Neuronal stem cell (in vitro differentiated cells): ENCODE results near the gene S100A11.

ENCODE experiments used
- DNase-seq: peaks from one replicate; pipeline ENCODE4 v3.0.0-alpha.2; 2013; ENCODE audit warnings: low spot score
- H2AFZ ChIP-seq: one replicate; pipeline ENCODE4 v1.6.1; 2013; ENCODE audit warnings: mild to moderate bottlenecking, low read length, inconsistent platforms
- H2AK5ac ChIP-seq: 2 replicates; pipeline ENCODE4 v1.6.1; 2013; ENCODE audit warnings: low read depth, mild to moderate bottlenecking, inconsistent platforms, low read length, moderate library complexity, mixed read lengths
- H2BK120ac ChIP-seq: 2 replicates; pipeline ENCODE4 v1.6.1; 2013; ENCODE audit warnings: low read depth, mild to moderate bottlenecking, inconsistent platforms, low read length, moderate library complexity, mixed read lengths
- H2BK12ac ChIP-seq: one replicate; pipeline ENCODE4 v1.6.1; 2013; ENCODE audit warnings: low read length, inconsistent platforms
- H2BK15ac ChIP-seq: 2 replicates; pipeline ENCODE4 v1.6.1; 2013; ENCODE audit warnings: mild to moderate bottlenecking, low read length, inconsistent platforms, mixed read lengths
- H2BK5ac ChIP-seq: one replicate; pipeline ENCODE4 v1.6.1; 2013; ENCODE audit warnings: inconsistent platforms, mild to moderate bottlenecking, low read length, moderate library complexity
- H3K14ac ChIP-seq: one replicate; pipeline ENCODE4 v1.6.1; 2013; ENCODE audit warnings: low read length, inconsistent platforms
- H3K18ac ChIP-seq: 2 replicates; pipeline ENCODE4 v1.6.1; 2013; ENCODE audit warnings: low read length, inconsistent platforms
- H3K23ac ChIP-seq: 2 replicates; pipeline ENCODE4 v1.6.1; 2013; ENCODE audit warnings: low read depth, mild to moderate bottlenecking, mixed read lengths, low read length, inconsistent platforms; ENCODE audit not compliant: poor library complexity
- H3K27ac ChIP-seq: replicated peaks from 3 replicates; pipeline ENCODE4 v1.5.1; 2013; ENCODE audit warnings: low read length, inconsistent platforms
- H3K27me3 ChIP-seq, 3 experiments: 2 replicates each; pipeline ENCODE4 v1.6.1; 2013; ENCODE audit warnings: low read length in 3 of 3, mild to moderate bottlenecking in 2 of 3, inconsistent platforms in 1 of 3, low read depth in 1 of 3, mixed read lengths in 1 of 3, moderate library complexity in 1 of 3; ENCODE audit not compliant: control insufficient read depth in 3 of 3, insufficient read depth in 3 of 3
- H3K36me3 ChIP-seq, 2 donors: replicated peaks in 1 of 2; 2 replicates each; pipeline ENCODE4 v1.6.1; 2013; ENCODE audit warnings: low read length in 2 of 2; ENCODE audit not compliant: control insufficient read depth in 2 of 2, insufficient read depth in 2 of 2
- H3K4ac ChIP-seq: 2 replicates; pipeline ENCODE4 v1.6.1; 2013; ENCODE audit warnings: inconsistent platforms, mild to moderate bottlenecking, low read length, moderate library complexity
- H3K4me1 ChIP-seq, 2 donors: 1 replicate in 1 of 2; 2 replicates in 1 of 2; pipeline ENCODE4 v1.6.1; 2013; ENCODE audit warnings: low read length in 2 of 2, low read depth in 1 of 2; ENCODE audit not compliant: control insufficient read depth in 2 of 2, insufficient read depth in 1 of 2
- H3K4me2 ChIP-seq: one replicate; pipeline ENCODE4 v1.6.1; 2013; ENCODE audit warnings: mild to moderate bottlenecking, low read length, inconsistent platforms; ENCODE audit not compliant: insufficient read depth, poor library complexity, severe bottlenecking
- H3K4me3 ChIP-seq, 2 donors: 2 replicates each; pipeline ENCODE4 v1.5.1; 2013; ENCODE audit warnings: low read length in 2 of 2, mild to moderate bottlenecking in 2 of 2, inconsistent platforms in 1 of 2, moderate library complexity in 1 of 2
- H3K79me1 ChIP-seq: one replicate; pipeline ENCODE4 v1.6.1; 2013; ENCODE audit warnings: low read depth, mild to moderate bottlenecking, inconsistent platforms, low read length, moderate library complexity
- H3K9ac ChIP-seq: one replicate; pipeline ENCODE4 v1.6.1; 2013; ENCODE audit warnings: mild to moderate bottlenecking, low read depth, low read length, inconsistent platforms; ENCODE audit not compliant: poor library complexity
- H3K9me3 ChIP-seq, 2 donors: replicated peaks in 1 of 2; 2 replicates each; pipeline versions ENCODE3 to v1.6.1; 2013; ENCODE audit warnings: low read length in 2 of 2, mild to moderate bottlenecking in 2 of 2, inconsistent platforms in 1 of 2, low read depth in 1 of 2, mixed read lengths in 1 of 2, moderate library complexity in 1 of 2; ENCODE audit not compliant: control insufficient read depth in 2 of 2, insufficient read depth in 1 of 2
- H4K8ac ChIP-seq: one replicate; pipeline ENCODE4 v1.6.1; 2013; ENCODE audit warnings: low read depth, mild to moderate bottlenecking, inconsistent platforms, low read length, moderate library complexity
- H4K91ac ChIP-seq: one replicate; pipeline ENCODE4 v1.6.1; 2013; ENCODE audit warnings: low read length, low read depth, mild to moderate bottlenecking, inconsistent platforms; ENCODE audit not compliant: poor library complexity
- WGBS, 2 donors: extraction: QIAGEN DNeasy Blood & Tissue Kit; methylation state at CpG; one replicate each; pipeline ENCODE4 v1.1.7; 2013; ENCODE audit warnings: missing lambda C conversion rate in 2 of 2, mixed read lengths in 1 of 2; ENCODE audit not compliant: insufficient read length in 2 of 2, insufficient replicate concordance in 1 of 2; ENCODE audit errors: extremely low coverage in 2 of 2; 5-methylcytosine and 5-hydroxymethylcytosine counted together

S100A11 gene

GRCh38 chr1:152042030-152042429 lies 5.2 kb upstream of the S100A11 start:
- no peak overlapping the region for H4K8ac ChIP-seq
- H2AK5ac ChIP-seq, result no peak overlapping the region
- H2AFZ ChIP-seq, result no peak overlapping the region
- no peak overlapping the region for H3K27ac ChIP-seq
- peaks cover 0 to 45% (median 0%) of the 10 kb centered on the region in 3 experiments for H3K27me3 ChIP-seq
- H2BK5ac ChIP-seq, result no peak overlapping the region
- no peak overlapping the region for H2BK15ac ChIP-seq
- H3K4ac ChIP-seq, result no peak overlapping the region
- H2BK12ac ChIP-seq, result no peak overlapping the region
- H3K23ac ChIP-seq, result no peak overlapping the region
- H3K79me1 ChIP-seq, result no peaks in the 10 kb centered on the region
- no peak overlapping the region for H3K18ac ChIP-seq
- H3K4me2 ChIP-seq, result no peak overlapping the region
- H3K9me3 ChIP-seq, result no peaks in the 10 kb centered on the region
- H3K4me1 ChIP-seq, result no peaks in the 10 kb centered on the region
- H2BK120ac ChIP-seq, result no peak overlapping the region
- no peak overlapping the region for H3K9ac ChIP-seq
- H3K14ac ChIP-seq, result no peak overlapping the region
- no peak for DNase-seq
- H3K36me3 ChIP-seq, result no peaks in the 10 kb centered on the region
- no CpG with 5 or more reads among the region's 1 CpG for WGBS, 2 donors
- no peak overlapping the region for H4K91ac ChIP-seq
- no peak overlapping the region for H3K4me3 ChIP-seq

DNA sequence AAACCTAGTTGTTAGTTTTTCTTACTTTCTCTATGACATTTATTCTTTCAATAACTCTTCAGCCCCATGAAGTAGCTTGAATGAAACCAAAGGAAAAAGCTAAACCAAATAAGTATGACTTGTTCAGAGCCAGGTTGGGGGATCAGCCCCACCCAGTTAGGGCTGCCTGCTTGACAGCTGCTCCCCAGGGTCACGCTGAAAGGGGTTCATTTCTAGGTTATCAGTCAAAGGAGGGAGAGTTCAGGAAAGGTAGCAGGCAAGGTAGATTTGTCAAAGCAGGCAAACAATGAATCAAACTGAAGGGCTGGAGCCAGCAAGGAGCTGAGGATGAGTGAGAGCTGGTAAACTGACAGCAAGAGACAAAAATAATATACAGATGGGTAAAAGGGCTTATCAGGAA lies 3.1 kb upstream of the S100A11 start:
- no peak overlapping the region for H3K4me2 ChIP-seq
- no peak overlapping the region for H2BK15ac ChIP-seq
- H3K4me3 ChIP-seq, result no peak overlapping the region
- H3K27me3 ChIP-seq, result peaks cover 0 to 66% (median 16%) of the 10 kb centered on the region in 3 experiments
- H3K4me1 ChIP-seq, result peaks cover 5 to 7% of the 10 kb centered on the region in 2 donors
- H4K91ac ChIP-seq, result no peak overlapping the region
- no peak overlapping the region for H3K9ac ChIP-seq
- H3K14ac ChIP-seq, result no peak overlapping the region
- H2BK12ac ChIP-seq, result no peak overlapping the region
- WGBS, 2 donors, result no CpG with 5 or more reads among the region's 1 CpG
- no peak overlapping the region for H4K8ac ChIP-seq
- no peak overlapping the region for H3K27ac ChIP-seq
- H3K79me1 ChIP-seq, result no peaks in the 10 kb centered on the region
- no peak overlapping the region for H3K4ac ChIP-seq
- no peak overlapping the region for H2BK120ac ChIP-seq
- no peak overlapping the region for H2AK5ac ChIP-seq
- DNase-seq, result no peak
- no peak overlapping the region for H3K23ac ChIP-seq
- H2BK5ac ChIP-seq, result no peak overlapping the region
- H3K18ac ChIP-seq, result no peak overlapping the region
- no peaks in the 10 kb centered on the region for H3K9me3 ChIP-seq
- no peak overlapping the region for H2AFZ ChIP-seq
- H3K36me3 ChIP-seq, result no peaks in the 10 kb centered on the region

- H3K18ac ChIP-seq, result no peak overlapping the region
- no peaks in the 10 kb centered on the region for H3K9me3 ChIP-seq
- H3K14ac ChIP-seq, result no peak overlapping the region
- H3K9ac ChIP-seq, result no peak overlapping the region
- H3K4me3 ChIP-seq, result no peak overlapping the region
- H3K4me1 ChIP-seq, result peaks cover 5 to 10% of the 10 kb centered on the region in 2 donors
- H3K36me3 ChIP-seq, result no peaks in the 10 kb centered on the region
- H3K27ac ChIP-seq, result no peak overlapping the region
- H4K91ac ChIP-seq, result no peak overlapping the region
- H2BK12ac ChIP-seq, result no peak overlapping the region
- no CpG with 5 or more reads among the region's 1 CpG for WGBS, 2 donors
- H3K79me1 ChIP-seq, result no peaks in the 10 kb centered on the region
- H2AK5ac ChIP-seq, result no peak overlapping the region
- H4K8ac ChIP-seq, result no peak overlapping the region
- H3K27me3 ChIP-seq, result peaks cover 0 to 68% (median 16%) of the 10 kb centered on the region in 3 experiments
- no peak overlapping the region for H2AFZ ChIP-seq
- H2BK120ac ChIP-seq, result no peak overlapping the region
- DNase-seq, result no peak
- no peak overlapping the region for H3K4me2 ChIP-seq
- no peak overlapping the region for H2BK15ac ChIP-seq
- no peak overlapping the region for H3K23ac ChIP-seq
- no peak overlapping the region for H2BK5ac ChIP-seq
- no peak overlapping the region for H3K4ac ChIP-seq
Measured at GRCh38 chr1:152039461-152039860, 2.7 kb upstream of the S100A11 start.

DNA sequence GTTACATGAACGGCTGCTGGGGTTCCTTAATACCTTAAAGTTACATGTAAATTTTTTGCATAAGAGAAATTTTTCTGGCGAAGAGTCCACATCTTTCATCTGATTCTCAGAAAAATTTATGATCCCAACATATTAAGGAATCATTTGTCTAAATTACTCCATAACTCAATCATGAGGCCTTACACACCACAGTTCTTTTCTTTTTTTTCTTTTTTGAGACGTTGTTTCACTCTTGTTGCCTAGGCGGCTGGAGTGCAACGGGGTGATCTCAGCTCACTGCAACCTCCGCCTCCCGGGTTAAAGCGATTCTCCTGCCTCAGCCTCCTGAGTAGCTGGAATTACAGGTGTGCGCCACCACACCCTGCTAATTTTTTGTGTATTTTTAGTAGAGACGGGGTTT lies 2.1 kb upstream of the S100A11 start:
- no peak overlapping the region for H2BK5ac ChIP-seq

More for the DNA sequence above, 2.1 kb upstream of the S100A11 start:
- Histone ChIP-seq H2BK120ac (no peak overlapping the region), H4K91ac (no peak overlapping the region), H3K27ac (no peak overlapping the region), H2BK15ac (no peak overlapping the region), H3K27me3 (peaks cover 0 to 66% (median 16%) of the 10 kb centered on the region in 3 experiments), H3K23ac (no peak overlapping the region), H2AK5ac (no peak overlapping the region), H4K8ac (no peak overlapping the region), H3K36me3 (no peaks in the 10 kb centered on the region), H3K18ac (no peak overlapping the region), H3K9me3 (no peaks in the 10 kb centered on the region), H2AFZ (no peak overlapping the region), H2BK12ac (no peak overlapping the region), H3K9ac (no peak overlapping the region), H3K14ac (no peak overlapping the region), H3K4me3 (no peak overlapping the region), H3K79me1 (no peaks in the 10 kb centered on the region), H3K4me1 (peaks cover 5 to 10% of the 10 kb centered on the region in 2 donors), H3K4ac (no peak overlapping the region), H3K4me2 (no peak overlapping the region)
- no peak for DNase-seq
- WGBS, 2 donors, result no CpG with 5 or more reads among the region's 10 CpGs
